ENCODE measurements around the gene NBEAL2.

DNA sequence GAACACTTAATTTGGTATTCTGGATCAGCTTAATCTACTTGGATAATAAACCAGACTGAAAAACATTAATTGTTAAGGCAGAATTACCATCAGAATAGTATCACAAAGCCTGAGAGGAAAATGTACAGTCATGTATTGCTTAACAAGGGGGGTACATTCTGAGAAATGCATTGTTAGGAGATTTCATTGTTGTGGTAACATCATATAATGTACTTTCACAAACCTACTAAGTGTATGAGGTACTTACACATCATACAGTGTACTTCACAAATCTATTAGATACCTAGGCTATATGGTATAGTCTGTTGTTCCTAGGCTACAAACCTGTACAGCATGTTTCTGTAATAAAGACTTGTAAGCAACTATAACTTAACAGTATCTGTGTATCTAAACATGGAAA lies 68.2 kb downstream of the NBEAL2 start:
- TF ChIP-seq POLR2AphosphoS5 (IDR thresholded peaks at IDR 0.05; ENCODE audit: borderline replicate concordance, low read depth, low read length) (no peak), EZH2 (IDR thresholded peaks at IDR 0.05) (no peak)
